ENCODE measurements around the gene DUOX1. TPM values are rescaled to one million over a fixed set of nuclear protein-coding genes. Genes with fewer than 3 reads are reported as not detected.

The DUOX1 gene
- total RNA-seq, 1 experiment from 2014 or later = 15.1 TPM

GRCh38 chr15:45095661-45096060 lies 34.1 kb upstream of the DUOX1 start:
- no peak for TF ChIP-seq CTCF (IDR thresholded peaks at IDR 0.05; ENCODE audit: unreplicated experiment)
- Mint-ChIP-seq H3K4me1 (ENCODE audit: insufficient read depth, unreplicated experiment) (peaks cover 8% of the 10 kb centered on the region), H3K27me3 (ENCODE audit: insufficient read depth, unreplicated experiment) (peaks cover 27% of the 10 kb centered on the region), H3K36me3 (ENCODE audit: insufficient read depth, unreplicated experiment) (no peaks in the 10 kb centered on the region), H3K4me3 (ENCODE audit: unreplicated experiment) (no peak overlapping the region), H3K9me3 (ENCODE audit: unreplicated experiment) (no peaks in the 10 kb centered on the region), H3K27ac (ENCODE audit: low read depth, unreplicated experiment) (no peak overlapping the region)
- POLR2A ChIA-PET = no interaction called here
- CTCF ChIA-PET = no interaction called here
- DNase-seq (ENCODE audit: unreplicated experiment) = no peak
- no TSS peak for BruUV-seq (replicated peaks)
- intact Hi-C loops (cut with micrococcal nuclease) = no loop called here

GRCh38 chr15:45097466-45097865 lies 32.3 kb upstream of the DUOX1 start:
- no TSS peak for BruUV-seq (replicated peaks)
- H3K9me3 Mint-ChIP-seq (ENCODE audit: unreplicated experiment) = no peaks in the 10 kb centered on the region
- no peak overlapping the region for H3K4me3 Mint-ChIP-seq (ENCODE audit: unreplicated experiment)
- peaks cover 9% of the 10 kb centered on the region for H3K27me3 Mint-ChIP-seq (ENCODE audit: insufficient read depth, unreplicated experiment)
- no peak for DNase-seq (ENCODE audit: unreplicated experiment)
- H3K4me1 Mint-ChIP-seq (ENCODE audit: insufficient read depth, unreplicated experiment) = no peaks in the 10 kb centered on the region
- TF ChIP-seq CTCF (IDR thresholded peaks at IDR 0.05; ENCODE audit: unreplicated experiment) = no peak
- POLR2A ChIA-PET = no interaction called here
- H3K27ac Mint-ChIP-seq (ENCODE audit: low read depth, unreplicated experiment) = no peak overlapping the region
- no peaks in the 10 kb centered on the region for H3K36me3 Mint-ChIP-seq (ENCODE audit: insufficient read depth, unreplicated experiment)
- intact Hi-C loops (cut with micrococcal nuclease) = no loop called here
- CTCF ChIA-PET = interaction anchor here (0.6 to 1.5 kb wide), 5 partner anchors 16 to 119 kb away, joined by 3 to 4 read pairs (median 3); no protein-coding TSS in a partner anchor

GRCh38 chr15:45099549-45100165 lies 30.1 kb upstream of the DUOX1 start:
- ChIA-PET POLR2A (no interaction called here), CTCF (no interaction called here)
- H3K27ac Mint-ChIP-seq (ENCODE audit: low read depth, unreplicated experiment) = no peak overlapping the region
- H3K36me3 Mint-ChIP-seq (ENCODE audit: insufficient read depth, unreplicated experiment) = no peaks in the 10 kb centered on the region
- DNase-seq (ENCODE audit: unreplicated experiment) = no peak
- intact Hi-C loops (cut with micrococcal nuclease) = no loop called here
- no TSS peak for BruUV-seq (replicated peaks)
- no peaks in the 10 kb centered on the region for H3K27me3 Mint-ChIP-seq (ENCODE audit: insufficient read depth, unreplicated experiment)
- no peaks in the 10 kb centered on the region for H3K4me1 Mint-ChIP-seq (ENCODE audit: insufficient read depth, unreplicated experiment)
- no peak for TF ChIP-seq CTCF (IDR thresholded peaks at IDR 0.05; ENCODE audit: unreplicated experiment)
- no peaks in the 10 kb centered on the region for H3K9me3 Mint-ChIP-seq (ENCODE audit: unreplicated experiment)
- no peak overlapping the region for H3K4me3 Mint-ChIP-seq (ENCODE audit: unreplicated experiment)

- no peaks in the 10 kb centered on the region for H3K27me3 Mint-ChIP-seq (ENCODE audit: insufficient read depth, unreplicated experiment)
- H3K36me3 Mint-ChIP-seq (ENCODE audit: insufficient read depth, unreplicated experiment) = no peaks in the 10 kb centered on the region
- no TSS peak for BruUV-seq (replicated peaks)
- H3K4me3 Mint-ChIP-seq (ENCODE audit: unreplicated experiment) = no peak overlapping the region
- POLR2A ChIA-PET = no interaction called here
- CTCF ChIA-PET = interaction anchor here (0.8 kb wide), 1 partner anchor 17 kb away, joined by 4 read pairs; no protein-coding TSS in a partner anchor
- no peaks in the 10 kb centered on the region for H3K9me3 Mint-ChIP-seq (ENCODE audit: unreplicated experiment)
- no peak for DNase-seq (ENCODE audit: unreplicated experiment)
- H3K4me1 Mint-ChIP-seq (ENCODE audit: insufficient read depth, unreplicated experiment) = no peaks in the 10 kb centered on the region
- intact Hi-C loops (cut with micrococcal nuclease) = no loop called here
- H3K27ac Mint-ChIP-seq (ENCODE audit: low read depth, unreplicated experiment) = no peak overlapping the region
- no peak for TF ChIP-seq CTCF (IDR thresholded peaks at IDR 0.05; ENCODE audit: unreplicated experiment)
Observed at GRCh38 chr15:45100884-45101625, 28.7 kb upstream of the DUOX1 start.
